Vagina (tissue), 2 donors: ENCODE results near the gene MTX1. TPM values are rescaled to one million over a fixed set of nuclear protein-coding genes. Genes with fewer than 3 reads are reported as not detected.
"Not testable (repeated sequence)": the region's sequence is repeated elsewhere in the genome, so short reads cannot be mapped to it uniquely, and the experiment has no call there.

ENCODE experiments used
- DNase-seq, 2 donors: peaks; one replicate each; pipeline ENCODE4 v3.0.0-alpha.2; 2017; ENCODE audit errors: extremely low spot score in 2 of 2
- H3K27ac ChIP-seq: fragments of 200-600 bp; sonication (generic); one replicate; pipeline ENCODE4 v1.5.1; 2019
- H3K27me3 ChIP-seq: fragments of 200-600 bp; sonication (generic); one replicate; pipeline ENCODE4 v1.5.1; 2019
- H3K36me3 ChIP-seq, 2 donors: fragments of 200-600 bp; sonication (generic); one replicate each; pipeline ENCODE4 v1.5.1; 2017 to 2019
- H3K4me1 ChIP-seq: fragments of 200-600 bp; sonication (generic); one replicate; pipeline ENCODE4 v1.5.1; 2019
- H3K4me3 ChIP-seq, 2 donors: fragments of 200-600 bp; sonication (generic); 1 replicate in 1 of 2; 2 replicates in 1 of 2; pipeline ENCODE4 v1.5.1; 2016 to 2019
- H3K9me3 ChIP-seq: fragments of 200-600 bp; sonication (generic); one replicate; pipeline ENCODE4 v1.5.1; 2019
- CTCF ChIP-seq, 3 experiments: fragments of 450-650 bp in 2 of 3; fragments of 200-600 bp in 1 of 3; sonication (generic) in 1 of 3; IDR thresholded peaks; one replicate each; pipeline ENCODE4 v1.5.1; 2017 to 2019; ENCODE audit warnings: antibody characterized with exemption in 3 of 3, mild to moderate bottlenecking in 2 of 3, moderate library complexity in 2 of 3
- POLR2A ChIP-seq, 2 donors: fragments of 450-650 bp; IDR thresholded peaks; one replicate each; pipeline ENCODE4 v1.6.1; 2017; ENCODE audit warnings: antibody characterized with exemption in 2 of 2, mild to moderate bottlenecking in 2 of 2, moderate library complexity in 2 of 2
- POLR2AphosphoS5 ChIP-seq, 2 donors: sonication (generic); formaldehyde crosslinking; IDR thresholded peaks; one replicate each; pipeline ENCODE4 v1.9.0; 2017; ENCODE audit warnings: antibody characterized with exemption in 2 of 2, mild to moderate bottlenecking in 2 of 2, low read depth in 1 of 2; ENCODE audit not compliant: insufficient read depth in 1 of 2
- intact Hi-C: fragments of 100-400 bp; cut with DNase I; formaldehyde crosslinking; loops from one replicate; pipeline ENCODE4 v1.15.1; 2023
- total RNA-seq: library from RNA; depleted of rRNA; stranded (reverse); fragments of >200 nt; gene quantifications from one replicate; pipeline ENCODE4 v1.2.3, GENCODE V29; 2016

MTX1 gene
- total RNA-seq, 1 donor from 2014 or later: 29.5 TPM

- intact Hi-C loops: loop anchor here (2.0 kb wide), 1 partner anchor 75 kb away; no protein-coding TSS in a partner anchor
- peak; percentile 58 to 78 for DNase-seq
These were observed 42.4 kb upstream of the MTX1 start for GRCh38 chr1:155166051-155166470.

GRCh38 chr1:155166471-155167165 is 41.9 kb upstream of the MTX1 start:
- peaks cover 0 to 13% of the 10 kb centered on the region in 2 donors for H3K36me3 ChIP-seq
- intact Hi-C loops: loop anchor here (2.0 kb wide), 1 partner anchor 76 kb away; no protein-coding TSS in a partner anchor
- peak; percentile 77 to 79 for DNase-seq
- H3K27me3 ChIP-seq: no peaks in the 10 kb centered on the region
- H3K9me3 ChIP-seq: no peaks in the 10 kb centered on the region
- TF ChIP-seq POLR2A (IDR thresholded peaks at IDR 0.05) (no peak), POLR2AphosphoS5 (IDR thresholded peaks at IDR 0.05; ENCODE audit: insufficient read depth in 1 of 2, low read depth in 1 of 2) (peak in 1 of 2 donors; percentile 47)
- H3K27ac ChIP-seq: peak overlapping the region; percentile 47
- H3K4me3 ChIP-seq: peak overlapping the region in 1 of 2 donors; percentile 20
- peaks cover 25% of the 10 kb centered on the region for H3K4me1 ChIP-seq

More at GRCh38 chr1:155166051-155166470, 42.4 kb upstream of the MTX1 start:
- Histone ChIP-seq H3K4me1 (peaks cover 21% of the 10 kb centered on the region), H3K4me3 (no peak overlapping the region), H3K27ac (peak overlapping the region; percentile 47), H3K9me3 (no peaks in the 10 kb centered on the region), H3K27me3 (no peaks in the 10 kb centered on the region), H3K36me3 (peaks cover 0 to 13% of the 10 kb centered on the region in 2 donors)
- TF ChIP-seq CTCF (IDR thresholded peaks at IDR 0.05) (no peak), POLR2AphosphoS5 (IDR thresholded peaks at IDR 0.05; ENCODE audit: insufficient read depth in 1 of 2, low read depth in 1 of 2) (no peak), POLR2A (IDR thresholded peaks at IDR 0.05) (no peak)

- no peak for TF ChIP-seq POLR2A (IDR thresholded peaks at IDR 0.05)
- TF ChIP-seq POLR2AphosphoS5 (IDR thresholded peaks at IDR 0.05; ENCODE audit: insufficient read depth in 1 of 2, low read depth in 1 of 2): peak in 1 of 2 donors; percentile 43
- peak; percentile 81 to 93 (median 88) for TF ChIP-seq CTCF (IDR thresholded peaks at IDR 0.05)
- H3K27me3 ChIP-seq: no peaks in the 10 kb centered on the region
- peak overlapping the region in 1 of 2 donors; percentile 23 for H3K4me3 ChIP-seq
- H3K36me3 ChIP-seq: peaks cover 0 to 13% of the 10 kb centered on the region in 2 donors
- H3K27ac ChIP-seq: peak overlapping the region; percentile 47
- H3K4me1 ChIP-seq: peaks cover 33% of the 10 kb centered on the region
- DNase-seq: peak; percentile 87 to 96
- H3K9me3 ChIP-seq: no peaks in the 10 kb centered on the region
- intact Hi-C loops: loop anchor here (2.0 kb wide), 1 partner anchor 77 kb away; no protein-coding TSS in a partner anchor
These were observed 41.1 kb upstream of the MTX1 start for GRCh38 chr1:155167166-155168104.

GRCh38 chr1:155168105-155168445 is 40.4 kb upstream of the MTX1 start:
- H3K27ac ChIP-seq, intact Hi-C loops, H3K27me3 ChIP-seq, H3K9me3 ChIP-seq, DNase-seq: not testable (repeated sequence)
- peaks cover 0 to 13% of the 10 kb centered on the region in 2 donors for H3K36me3 ChIP-seq
- H3K4me3 ChIP-seq: peak overlapping the region in 1 of 2 donors; percentile 23
- peaks cover 36% of the 10 kb centered on the region for H3K4me1 ChIP-seq

- intact Hi-C loops: no loop called here
- Histone ChIP-seq H3K27ac (no peak overlapping the region), H3K4me1 (peaks cover 41% of the 10 kb centered on the region), H3K9me3 (no peaks in the 10 kb centered on the region), H3K4me3 (no peak overlapping the region), H3K27me3 (no peaks in the 10 kb centered on the region), H3K36me3 (peaks cover 0 to 13% of the 10 kb centered on the region in 2 donors)
- DNase-seq: peak; percentile 44 to 61
- TF ChIP-seq POLR2A (IDR thresholded peaks at IDR 0.05) (no peak), POLR2AphosphoS5 (IDR thresholded peaks at IDR 0.05; ENCODE audit: insufficient read depth in 1 of 2, low read depth in 1 of 2) (no peak), CTCF (IDR thresholded peaks at IDR 0.05) (no peak)
These were observed 39.9 kb upstream of the MTX1 start for GRCh38 chr1:155168456-155169210.
